ENCODE results near the gene TEX29. TPM values are rescaled to one million over a fixed set of nuclear protein-coding genes. Genes with fewer than 3 reads are reported as not detected.

The TEX29 gene
- total RNA-seq, 3 donors from 2014 or later = 0.64 TPM; not detected in 2

- Histone ChIP-seq H3K27ac (no peak overlapping the region), H3K27me3 (peaks cover 0 to 32% of the 10 kb centered on the region in 2 donors), H3K4me1 (no peaks in the 10 kb centered on the region), H3K4me3 (no peak overlapping the region), H3K9me3 (no peaks in the 10 kb centered on the region), H3K36me3 (no peaks in the 10 kb centered on the region)
- intact Hi-C loops (cut with DNase I; ENCODE audit: low total_unique reads) = no loop called here
- DNase-seq (ENCODE audit: low spot score in 2 of 2) = no peak
- TF ChIP-seq POLR2A (IDR thresholded peaks at IDR 0.05) (no peak), CTCF (IDR thresholded peaks at IDR 0.05) (no peak), POLR2AphosphoS5 (IDR thresholded peaks at IDR 0.05) (no peak)
Measured at GRCh38 chr13:111360452-111360851, 40.0 kb downstream of the TEX29 start.

GRCh38 chr13:111361046-111361872 lies 40.8 kb downstream of the TEX29 start:
- H3K27ac ChIP-seq = no peak overlapping the region
- H3K4me1 ChIP-seq = no peaks in the 10 kb centered on the region
- peaks cover 0 to 32% of the 10 kb centered on the region in 2 donors for H3K27me3 ChIP-seq
- DNase-seq (ENCODE audit: low spot score in 2 of 2) = no peak
- no peaks in the 10 kb centered on the region for H3K9me3 ChIP-seq
- no peak for TF ChIP-seq POLR2A (IDR thresholded peaks at IDR 0.05)
- TF ChIP-seq POLR2AphosphoS5 (IDR thresholded peaks at IDR 0.05) = no peak
- no peak for TF ChIP-seq CTCF (IDR thresholded peaks at IDR 0.05)
- H3K4me3 ChIP-seq = no peak overlapping the region
- no peaks in the 10 kb centered on the region for H3K36me3 ChIP-seq
- intact Hi-C loops (cut with DNase I; ENCODE audit: low total_unique reads) = no loop called here

GRCh38 chr13:111361873-111362648 lies 41.6 kb downstream of the TEX29 start:
- intact Hi-C loops (cut with DNase I; ENCODE audit: low total_unique reads) = no loop called here
- no peaks in the 10 kb centered on the region for H3K4me1 ChIP-seq
- H3K27ac ChIP-seq = no peak overlapping the region
- TF ChIP-seq POLR2AphosphoS5 (IDR thresholded peaks at IDR 0.05) (no peak), CTCF (IDR thresholded peaks at IDR 0.05) (no peak), POLR2A (IDR thresholded peaks at IDR 0.05) (no peak)
- no peaks in the 10 kb centered on the region for H3K9me3 ChIP-seq
- DNase-seq (ENCODE audit: low spot score in 2 of 2) = no peak
- no peak overlapping the region for H3K4me3 ChIP-seq
- peaks cover 0 to 32% of the 10 kb centered on the region in 2 donors for H3K27me3 ChIP-seq
- H3K36me3 ChIP-seq = no peaks in the 10 kb centered on the region

- Histone ChIP-seq H3K4me3 (no peak overlapping the region), H3K9me3 (no peaks in the 10 kb centered on the region), H3K27ac (no peak overlapping the region), H3K36me3 (no peaks in the 10 kb centered on the region), H3K4me1 (no peaks in the 10 kb centered on the region), H3K27me3 (peaks cover 0 to 32% of the 10 kb centered on the region in 2 donors)
- TF ChIP-seq POLR2A (IDR thresholded peaks at IDR 0.05) = no peak
- no peak for TF ChIP-seq POLR2AphosphoS5 (IDR thresholded peaks at IDR 0.05)
- no peak for TF ChIP-seq CTCF (IDR thresholded peaks at IDR 0.05)
- intact Hi-C loops (cut with DNase I; ENCODE audit: low total_unique reads) = no loop called here
- no peak for DNase-seq (ENCODE audit: low spot score in 2 of 2)
Measured at GRCh38 chr13:111363121-111363520, 42.7 kb downstream of the TEX29 start.

GRCh38 chr13:111363591-111363990 lies 43.1 kb downstream of the TEX29 start:
- H3K27me3 ChIP-seq = peaks cover 0 to 32% of the 10 kb centered on the region in 2 donors
- no peaks in the 10 kb centered on the region for H3K36me3 ChIP-seq
- H3K4me1 ChIP-seq = no peaks in the 10 kb centered on the region
- TF ChIP-seq POLR2A (IDR thresholded peaks at IDR 0.05) (no peak), CTCF (IDR thresholded peaks at IDR 0.05) (no peak), POLR2AphosphoS5 (IDR thresholded peaks at IDR 0.05) (no peak)
- DNase-seq (ENCODE audit: low spot score in 2 of 2) = no peak
- no peak overlapping the region for H3K4me3 ChIP-seq
- no peaks in the 10 kb centered on the region for H3K9me3 ChIP-seq
- no peak overlapping the region for H3K27ac ChIP-seq
- intact Hi-C loops (cut with DNase I; ENCODE audit: low total_unique reads) = no loop called here
